CD4-positive, alpha-beta memory T cell (primary cell): ENCODE measurements around the gene TBX2. TPM values are rescaled to one million over a fixed set of nuclear protein-coding genes. Genes with fewer than 3 reads are reported as not detected.
A peak's percentile ranks its signal among the peaks of the same experiment; 100 is the strongest.

Source experiments
- CTCF ChIA-PET: fragments of 350-600 bp; sonication (Branson Sonifier 250); formaldehyde crosslinking; loops from one replicate; lab custom pipeline; 2021; ENCODE audit warnings: inconsistent platforms; ENCODE audit not compliant: partially characterized antibody; lab: Charles Lee
- POLR2A ChIA-PET: fragments of 350-600 bp; sonication (Branson Sonifier 250); formaldehyde crosslinking; loops from one replicate; lab custom pipeline; 2021; ENCODE audit not compliant: partially characterized antibody; lab: Charles Lee
- DNase-seq, 5 donors: peaks; one replicate each; pipeline versions ENCODE4 v3.0.0 to v3.0.0-alpha.2; 2020 to 2022; ENCODE audit warnings: mixed read lengths in 1 of 5
- H3K27ac ChIP-seq: one replicate; pipeline ENCODE4 v1.7.0; 2013; ENCODE audit warnings: low read depth, low read length
- H3K27me3 ChIP-seq: 2 replicates; pipeline ENCODE4 v1.7.0; 2013; ENCODE audit warnings: mild to moderate bottlenecking, low read length, moderate library complexity; ENCODE audit not compliant: insufficient read depth
- H3K36me3 ChIP-seq: 2 replicates; pipeline ENCODE4 v1.7.0; 2013; ENCODE audit warnings: mild to moderate bottlenecking, low read length, moderate library complexity; ENCODE audit not compliant: insufficient read depth
- H3K4me1 ChIP-seq: 2 replicates; pipeline ENCODE4 v1.7.0; 2013; ENCODE audit warnings: mild to moderate bottlenecking, low read length, moderate library complexity; ENCODE audit not compliant: insufficient read depth
- H3K4me3 ChIP-seq, 2 donors: one replicate each; pipeline ENCODE4 v1.7.0; 2013; ENCODE audit warnings: low read length in 2 of 2, mild to moderate bottlenecking in 1 of 2
- H3K9me3 ChIP-seq, 2 donors: one replicate each; pipeline ENCODE4 v1.7.0; 2013; ENCODE audit warnings: low read length in 2 of 2, control low read depth in 1 of 2; ENCODE audit not compliant: control insufficient read depth in 1 of 2
- H3K27ac Mint-ChIP-seq, 7 donors: one replicate each; pipeline ENCODE4 v1.8.0; 2020 to 2021; ENCODE audit warnings: mixed read lengths in 7 of 7, mild to moderate bottlenecking in 6 of 7, inconsistent platforms in 3 of 7, moderate library complexity in 3 of 7
- H3K27me3 Mint-ChIP-seq, 2 donors: one replicate each; pipeline ENCODE4 v1.8.0; 2020 to 2021; ENCODE audit warnings: mixed read lengths in 2 of 2
- H3K36me3 Mint-ChIP-seq, 2 donors: one replicate each; pipeline ENCODE4 v1.8.0; 2020 to 2021; ENCODE audit warnings: mixed read lengths in 2 of 2, inconsistent platforms in 1 of 2, mild to moderate bottlenecking in 1 of 2
- H3K4me1 Mint-ChIP-seq, 4 donors: one replicate each; pipeline ENCODE4 v1.8.0; 2020 to 2021; ENCODE audit warnings: mixed read lengths in 4 of 4, mild to moderate bottlenecking in 1 of 4
- H3K4me3 Mint-ChIP-seq, 8 donors: one replicate each; pipeline ENCODE4 v1.8.0; 2020 to 2021; ENCODE audit warnings: mixed read lengths in 8 of 8, mild to moderate bottlenecking in 7 of 8, moderate library complexity in 6 of 8, inconsistent platforms in 3 of 8
- H3K9me3 Mint-ChIP-seq, 8 donors: one replicate each; pipeline ENCODE4 v1.8.0; 2020 to 2021; ENCODE audit warnings: mixed read lengths in 8 of 8, mild to moderate bottlenecking in 5 of 8, inconsistent platforms in 3 of 8, moderate library complexity in 1 of 8
- intact Hi-C: fragments of 100-400 bp; cut with micrococcal nuclease; formaldehyde crosslinking; loops from one replicate; pipeline ENCODE4 v1.15.1; 2023
- polyA plus RNA-seq, 2 donors: library from polyadenylated mRNA; unstranded; fragments of 300-500 nt; fragmentation: Illumina TruSeq; gene quantifications; one replicate each; pipeline ENCODE4 v1.2.3, GENCODE V29; 2021
- total RNA-seq, 2 experiments: library from RNA; stranded (reverse); gene quantifications; one replicate each; pipeline ENCODE4 v1.2.3, GENCODE V29; 2021

The TBX2 gene
- total and polyA plus RNA-seq, 4 experiments from 2014 or later: not detected

DNA sequence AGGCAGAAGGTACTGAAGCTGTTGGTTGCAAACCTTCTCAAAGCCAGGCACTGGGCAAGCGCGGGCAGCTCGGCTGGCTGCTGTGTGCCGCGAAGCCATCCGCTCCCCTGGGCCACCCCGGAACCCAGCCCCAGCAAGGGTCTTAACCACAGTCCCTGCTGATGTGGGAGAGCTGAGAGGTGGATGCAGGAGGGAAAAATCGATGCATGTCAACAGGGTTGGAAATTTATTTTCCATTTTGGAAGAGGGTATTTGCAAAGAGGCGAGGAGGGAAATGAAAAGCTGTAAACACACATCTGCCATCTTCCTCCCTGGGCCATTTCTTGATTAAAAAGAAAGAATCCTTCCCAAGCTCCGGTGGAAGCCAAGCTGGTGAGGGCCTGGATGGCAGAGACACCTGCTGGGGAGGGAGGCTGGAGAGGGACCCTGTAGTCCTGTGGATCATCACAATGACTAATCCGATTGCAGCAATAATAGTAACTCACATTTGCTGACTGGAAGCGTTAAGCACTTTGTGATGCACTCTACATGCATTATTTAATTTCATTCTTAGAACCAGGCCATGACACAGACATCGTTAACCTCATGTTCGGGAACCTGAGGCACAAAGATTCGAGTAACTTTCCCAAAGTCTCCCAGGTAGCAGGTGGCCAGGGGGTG lies 13.9 kb upstream of the TBX2 start:
- Mint-ChIP-seq H3K4me3 (no peak overlapping the region), H3K27me3 (peaks cover 0 to 3% of the 10 kb centered on the region in 2 donors), H3K27ac (no peak overlapping the region), H3K9me3 (no peaks in the 10 kb centered on the region), H3K4me1 (peaks cover 0 to 5% (median 0%) of the 10 kb centered on the region in 4 donors), H3K36me3 (peaks cover 0 to 1% of the 10 kb centered on the region in 2 donors)
- CTCF ChIA-PET: interaction anchor here (1.0 kb wide), 1 partner anchor 27 kb away, joined by 3 read pairs; no protein-coding TSS in a partner anchor
- POLR2A ChIA-PET: no interaction called here
- DNase-seq: no peak
- H3K36me3 ChIP-seq: no peaks in the 10 kb centered on the region
- no peak overlapping the region for H3K4me3 ChIP-seq
- intact Hi-C loops: no loop called here
- peaks cover 3% of the 10 kb centered on the region for H3K4me1 ChIP-seq
- no peaks in the 10 kb centered on the region for H3K27me3 ChIP-seq
- H3K9me3 ChIP-seq: no peaks in the 10 kb centered on the region
- no peak overlapping the region for H3K27ac ChIP-seq

DNA sequence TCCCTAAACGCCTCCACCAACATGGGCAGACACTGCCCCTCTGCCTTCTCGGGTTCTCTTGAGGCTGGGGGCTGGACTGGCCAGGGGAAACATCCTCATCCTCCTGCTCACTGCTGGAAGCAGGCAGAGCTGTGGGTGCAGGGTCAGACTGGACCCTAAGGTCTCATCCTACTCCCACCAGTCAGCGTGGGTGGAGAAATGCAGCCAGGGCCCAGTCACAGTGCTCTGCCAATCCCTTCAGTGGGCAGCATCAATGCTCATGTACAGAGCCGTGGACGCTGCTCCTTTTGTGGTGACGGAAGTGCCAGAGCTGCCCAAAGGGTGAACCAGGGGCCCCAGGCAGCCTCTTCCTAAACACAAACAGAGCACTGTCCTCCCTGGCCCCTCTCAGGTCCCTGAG lies 13.4 kb upstream of the TBX2 start:
- Histone ChIP-seq H3K27ac (no peak overlapping the region), H3K27me3 (no peaks in the 10 kb centered on the region), H3K36me3 (no peaks in the 10 kb centered on the region), H3K4me1 (peaks cover 3% of the 10 kb centered on the region), H3K9me3 (no peaks in the 10 kb centered on the region), H3K4me3 (no peak overlapping the region)
- peaks cover 0 to 1% of the 10 kb centered on the region in 2 donors for H3K36me3 Mint-ChIP-seq
- POLR2A ChIA-PET: no interaction called here
- H3K27me3 Mint-ChIP-seq: peaks cover 0 to 3% of the 10 kb centered on the region in 2 donors
- no peak for DNase-seq
- CTCF ChIA-PET: interaction anchor here (1.0 kb wide), 1 partner anchor 27 kb away, joined by 3 read pairs; no protein-coding TSS in a partner anchor
- no peaks in the 10 kb centered on the region for H3K9me3 Mint-ChIP-seq
- intact Hi-C loops: no loop called here
- no peak overlapping the region for H3K27ac Mint-ChIP-seq
- peaks cover 0 to 5% (median 0%) of the 10 kb centered on the region in 4 donors for H3K4me1 Mint-ChIP-seq
- H3K4me3 Mint-ChIP-seq: no peak overlapping the region

DNA sequence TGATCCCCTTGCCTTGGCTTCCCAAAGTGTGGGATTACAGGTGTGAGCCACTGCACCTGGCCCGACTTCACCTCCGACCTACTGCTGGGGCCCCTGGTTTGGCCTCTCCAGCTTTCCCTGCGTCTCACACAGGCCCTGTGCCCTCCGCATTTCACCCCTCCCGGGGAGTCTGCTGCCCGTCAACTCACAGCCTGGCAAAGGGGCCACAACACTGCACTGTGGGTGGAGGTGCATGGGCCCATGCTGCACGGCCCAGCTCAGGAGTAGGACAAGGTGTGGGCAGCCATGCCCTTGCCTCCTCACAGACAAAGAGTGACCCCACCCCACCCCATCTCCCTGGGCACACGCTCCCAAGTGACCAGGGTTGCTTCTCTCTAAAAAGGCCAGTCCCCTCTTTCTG lies 12.6 kb upstream of the TBX2 start:
- DNase-seq: no peak
- peaks cover 0 to 5% (median 0%) of the 10 kb centered on the region in 4 donors for H3K4me1 Mint-ChIP-seq
- intact Hi-C loops: no loop called here
- peaks cover 0 to 1% of the 10 kb centered on the region in 2 donors for H3K36me3 Mint-ChIP-seq
- no peaks in the 10 kb centered on the region for H3K27me3 ChIP-seq
- H3K27me3 Mint-ChIP-seq: peaks cover 0 to 3% of the 10 kb centered on the region in 2 donors
- H3K27ac Mint-ChIP-seq: no peak overlapping the region
- no peaks in the 10 kb centered on the region for H3K9me3 Mint-ChIP-seq
- no peaks in the 10 kb centered on the region for H3K9me3 ChIP-seq
- CTCF ChIA-PET: interaction anchor here (1.1 to 1.8 kb wide), 3 partner anchors 26 to 666 kb away, joined by 3 to 4 read pairs (median 3); no protein-coding TSS in a partner anchor
- no peaks in the 10 kb centered on the region for H3K36me3 ChIP-seq
- H3K27ac ChIP-seq: no peak overlapping the region
- no peak overlapping the region for H3K4me3 Mint-ChIP-seq
- POLR2A ChIA-PET: no interaction called here
- no peak overlapping the region for H3K4me3 ChIP-seq
- peaks cover 3% of the 10 kb centered on the region for H3K4me1 ChIP-seq

DNA sequence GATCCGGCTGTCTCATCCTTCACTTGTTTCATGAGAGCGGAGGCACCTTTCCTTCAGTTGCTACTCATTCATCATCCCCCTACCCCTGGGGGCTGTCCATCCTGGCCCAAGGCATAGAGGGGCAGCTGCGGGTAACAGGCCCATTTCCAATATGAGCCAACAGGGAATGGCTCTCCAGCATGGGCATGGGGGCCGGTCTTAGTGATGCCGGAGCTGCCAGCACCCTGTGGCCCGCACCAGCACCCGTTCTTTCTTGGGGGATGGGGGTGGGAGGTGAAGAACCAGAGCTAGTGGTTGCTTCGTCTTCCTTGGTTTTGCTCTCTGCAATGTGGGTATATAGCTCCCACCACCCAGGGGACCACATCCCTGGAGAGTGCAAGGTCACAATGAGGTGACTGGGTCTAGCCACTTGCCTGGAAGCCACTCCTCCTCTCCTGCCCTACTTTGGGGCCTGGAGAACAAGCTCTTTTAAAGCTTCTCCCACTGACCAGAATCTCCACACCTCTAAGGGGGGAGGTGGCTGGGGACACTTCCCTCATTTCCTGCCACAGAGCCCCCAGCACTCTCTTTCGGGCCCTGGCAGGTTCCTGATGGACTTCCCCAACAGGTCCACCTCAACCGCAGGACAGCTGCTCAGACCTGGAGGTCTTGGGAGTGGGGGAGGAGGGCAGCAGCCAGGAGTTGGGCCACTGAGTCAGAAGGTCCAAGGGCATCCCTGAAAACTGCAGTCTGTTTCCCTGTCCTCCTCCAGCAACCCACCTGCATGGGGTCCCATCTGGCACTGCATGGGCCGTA lies 11.9 kb upstream of the TBX2 start:
- Histone ChIP-seq H3K36me3 (no peaks in the 10 kb centered on the region), H3K4me3 (no peak overlapping the region), H3K27ac (no peak overlapping the region), H3K4me1 (peaks cover 3% of the 10 kb centered on the region), H3K27me3 (no peaks in the 10 kb centered on the region), H3K9me3 (no peaks in the 10 kb centered on the region)
- POLR2A ChIA-PET: no interaction called here
- Mint-ChIP-seq H3K9me3 (no peaks in the 10 kb centered on the region), H3K4me1 (peaks cover 0 to 5% (median 0%) of the 10 kb centered on the region in 4 donors), H3K27me3 (peaks cover 0 to 3% of the 10 kb centered on the region in 2 donors), H3K36me3 (peaks cover 2 to 4% of the 10 kb centered on the region in 2 donors), H3K27ac (no peak overlapping the region), H3K4me3 (no peak overlapping the region)
- DNase-seq: no peak
- intact Hi-C loops: no loop called here
- CTCF ChIA-PET: interaction anchor here (1.1 to 1.8 kb wide), 3 partner anchors 26 to 667 kb away, joined by 3 to 4 read pairs (median 3); no protein-coding TSS in a partner anchor

DNA sequence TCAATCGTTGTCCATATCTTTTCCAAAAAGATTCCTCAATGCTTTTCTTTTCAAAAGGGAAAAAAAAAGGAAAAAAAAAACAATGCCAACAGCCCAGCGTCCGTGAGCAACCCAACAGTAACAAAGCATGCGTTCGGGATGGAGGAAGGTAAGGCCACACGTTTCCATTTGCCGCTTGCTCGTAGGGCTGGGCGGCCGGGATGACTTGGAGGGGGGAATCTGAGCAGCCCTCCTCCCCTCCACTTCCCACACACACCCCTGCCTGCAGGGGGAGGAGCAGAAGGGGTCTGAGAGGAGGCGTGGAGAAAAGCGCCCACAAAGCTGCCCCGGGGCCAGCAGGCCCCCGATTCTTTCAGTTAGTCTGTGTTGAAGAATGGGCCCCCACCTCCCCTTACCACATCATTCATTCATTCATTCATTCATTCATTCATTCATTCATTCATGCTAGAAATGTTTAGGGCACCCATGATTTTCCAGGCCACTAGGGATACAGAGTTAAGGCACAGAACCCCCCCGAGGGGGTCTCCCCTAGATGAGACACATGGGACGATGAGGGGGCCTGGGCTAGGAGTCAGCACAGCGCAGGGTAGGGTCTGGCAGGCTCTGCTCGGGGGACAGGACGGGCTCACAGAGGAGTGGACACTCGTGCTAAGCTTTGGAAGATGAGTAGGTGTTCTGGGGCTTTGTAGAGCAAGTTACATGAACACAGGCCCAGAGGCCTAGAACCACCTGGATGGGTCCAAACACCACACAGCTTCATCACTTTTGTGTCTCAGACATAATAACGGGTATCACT lies 10.9 kb upstream of the TBX2 start:
- Histone ChIP-seq H3K9me3 (no peaks in the 10 kb centered on the region), H3K36me3 (no peaks in the 10 kb centered on the region), H3K27me3 (no peaks in the 10 kb centered on the region), H3K4me3 (no peak overlapping the region), H3K4me1 (peaks cover 3% of the 10 kb centered on the region), H3K27ac (no peak overlapping the region)
- peaks cover 0 to 5% (median 0%) of the 10 kb centered on the region in 4 donors for H3K4me1 Mint-ChIP-seq
- H3K9me3 Mint-ChIP-seq: no peaks in the 10 kb centered on the region
- ChIA-PET POLR2A (no interaction called here), CTCF (interaction anchor here (1.8 to 3.1 kb wide), 5 partner anchors 381 to 668 kb away, joined by 4 to 13 read pairs (median 9); no protein-coding TSS in a partner anchor)
- peaks cover 0 to 3% of the 10 kb centered on the region in 2 donors for H3K27me3 Mint-ChIP-seq
- no peak overlapping the region for H3K4me3 Mint-ChIP-seq
- intact Hi-C loops: no loop called here
- peaks cover 3 to 8% of the 10 kb centered on the region in 2 donors for H3K36me3 Mint-ChIP-seq
- H3K27ac Mint-ChIP-seq: no peak overlapping the region
- DNase-seq: no peak

DNA sequence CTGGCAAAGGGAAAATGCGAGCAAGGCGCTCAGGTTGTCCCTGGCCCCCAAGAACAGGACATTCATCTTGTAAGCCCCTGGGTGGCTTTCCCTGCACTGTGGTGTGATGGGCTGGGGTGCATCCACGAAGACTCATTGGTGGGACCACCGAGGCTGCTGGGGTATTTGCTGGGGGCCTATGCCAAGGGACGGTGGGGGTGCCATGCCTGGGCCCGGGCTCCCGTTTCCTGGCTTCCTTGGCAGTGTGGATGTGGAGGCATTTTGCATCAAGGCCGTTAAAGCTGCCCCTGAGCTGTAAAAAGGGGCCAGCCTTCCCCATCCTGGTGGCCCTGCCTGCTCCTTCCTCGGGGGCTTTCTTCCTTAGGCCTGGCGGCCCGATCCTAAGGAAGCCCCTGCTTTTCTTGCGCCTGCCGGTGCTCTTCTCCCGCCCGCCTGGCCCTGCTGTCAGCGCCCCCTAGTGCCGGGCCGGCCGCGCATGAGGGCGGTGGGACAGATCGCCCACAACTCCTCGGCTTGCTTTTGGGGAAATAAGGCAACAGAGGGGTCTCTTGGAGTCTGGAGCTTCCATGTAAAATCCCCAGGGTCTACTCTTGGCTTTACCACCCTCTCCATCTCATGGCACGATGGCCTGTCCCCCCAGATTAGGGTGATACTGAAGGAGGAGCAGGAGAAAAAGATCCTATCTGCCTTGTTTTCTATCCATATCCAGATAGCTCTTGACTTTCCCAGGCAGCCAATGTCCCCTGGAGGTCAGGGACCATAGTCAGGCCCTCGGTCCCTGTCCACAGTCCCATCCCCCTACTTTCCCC lies 9.8 kb upstream of the TBX2 start:
- H3K27ac ChIP-seq: no peak overlapping the region
- H3K36me3 Mint-ChIP-seq: peaks cover 3 to 8% of the 10 kb centered on the region in 2 donors
- H3K4me1 ChIP-seq: peaks cover 3% of the 10 kb centered on the region
- no peaks in the 10 kb centered on the region for H3K36me3 ChIP-seq
- H3K27ac Mint-ChIP-seq: peak overlapping the region in 1 of 7 donors; percentile 2
- no peaks in the 10 kb centered on the region for H3K9me3 ChIP-seq
- ChIA-PET POLR2A (no interaction called here), CTCF (interaction anchor here (0.7 to 3.1 kb wide), 12 partner anchors 8 to 669 kb away, joined by 3 to 13 read pairs (median 4); no protein-coding TSS in a partner anchor)
- no peak for DNase-seq
- peaks cover 2 to 9% of the 10 kb centered on the region in 2 donors for H3K27me3 Mint-ChIP-seq
- H3K4me1 Mint-ChIP-seq: peaks cover 0 to 5% (median 0%) of the 10 kb centered on the region in 4 donors
- H3K4me3 Mint-ChIP-seq: no peak overlapping the region
- no peak overlapping the region for H3K4me3 ChIP-seq
- H3K27me3 ChIP-seq: no peaks in the 10 kb centered on the region
- H3K9me3 Mint-ChIP-seq: no peaks in the 10 kb centered on the region
- intact Hi-C loops: loop anchor here (5.0 kb wide), 1 partner anchor 668 kb away; no protein-coding TSS in a partner anchor
